Tibial nerve (tissue), 4 donors: ENCODE data around the gene PSG4. TPM values are rescaled to one million over a fixed set of nuclear protein-coding genes. Genes with fewer than 3 reads are reported as not detected.
"Not testable (repeated sequence)": the region's sequence is repeated elsewhere in the genome, so short reads cannot be mapped to it uniquely, and the experiment has no call there.

ENCODE experiments used
- DNase-seq, 2 donors: peaks; one replicate each; pipeline ENCODE4 v3.0.0-alpha.2; 2019; ENCODE audit warnings: low spot score in 2 of 2
- H3K27ac ChIP-seq, 4 donors: fragments of 200-600 bp; sonication (generic) in 3 of 4; one replicate each; pipeline ENCODE4 v1.5.1; 2017 to 2019; ENCODE audit warnings: mild to moderate bottlenecking in 1 of 4
- H3K27me3 ChIP-seq, 2 donors: fragments of 200-600 bp; sonication (generic) in 1 of 2; one replicate each; pipeline versions ENCODE4 v1.5.1 to v1.6.0; 2017 to 2019
- H3K36me3 ChIP-seq, 3 donors: fragments of 200-600 bp; sonication (generic); one replicate each; pipeline ENCODE4 v1.5.1; 2018 to 2019
- H3K4me1 ChIP-seq, 4 donors: fragments of 200-600 bp; sonication (generic) in 3 of 4; one replicate each; pipeline ENCODE4 v1.5.1; 2017 to 2019
- H3K4me3 ChIP-seq, 4 donors: fragments of 200-600 bp; sonication (generic) in 3 of 4; one replicate each; pipeline ENCODE4 v1.5.1; 2017 to 2019; ENCODE audit warnings: mild to moderate bottlenecking in 1 of 4, moderate library complexity in 1 of 4
- H3K9me3 ChIP-seq, 4 donors: fragments of 200-600 bp; sonication (generic) in 3 of 4; one replicate each; pipeline ENCODE4 v1.5.1; 2017 to 2019
- WGBS, 2 donors: methylation state at CpG; one replicate each; pipeline ENCODE4 v1.1.5; 2018; 5-methylcytosine and 5-hydroxymethylcytosine counted together
- total RNA-seq, 4 donors: library from RNA; depleted of rRNA; stranded (reverse); fragments of >200 nt; gene quantifications; one replicate each; pipeline ENCODE4 v1.1.0, GENCODE V29; 2016

Gene PSG4
- total RNA-seq, 4 donors from 2014 or later, result not detected

- H3K27me3 ChIP-seq, H3K4me1 ChIP-seq, H3K36me3 ChIP-seq, H3K27ac ChIP-seq, H3K4me3 ChIP-seq, H3K9me3 ChIP-seq, DNase-seq: not testable (repeated sequence)
- 76 to 94% methylated on average over 3 to 4 of the region's 7 CpGs for WGBS, 2 donors
Measured at GRCh38 chr19:43197666-43198397, 7.6 kb downstream of the PSG4 start.

DNA sequence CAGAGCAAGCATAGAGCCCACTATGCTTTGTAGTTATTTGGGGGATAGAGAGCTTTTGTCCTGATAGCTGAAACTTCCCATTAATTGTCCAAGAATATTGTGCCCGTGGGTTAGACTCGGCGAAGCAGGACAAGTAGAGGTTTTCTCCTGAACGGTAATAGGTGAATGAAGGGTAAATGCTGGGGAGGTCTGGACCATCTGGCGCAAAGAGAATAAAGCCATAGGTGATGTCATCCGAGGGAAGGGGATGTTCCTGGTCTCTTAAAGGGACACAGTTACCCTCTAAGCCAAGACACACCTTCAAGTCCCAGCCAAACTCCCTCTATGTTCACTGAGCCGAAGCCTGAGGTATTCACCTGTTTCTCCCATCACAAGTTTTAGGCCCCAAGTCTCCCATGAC is 11.0 kb downstream of the PSG4 start:
- not testable (repeated sequence) for H3K36me3 ChIP-seq, H3K4me3 ChIP-seq, H3K9me3 ChIP-seq, DNase-seq, H3K4me1 ChIP-seq, H3K27ac ChIP-seq, H3K27me3 ChIP-seq
- 72 to 73% methylated on average over 7 of the region's 7 CpGs for WGBS, 2 donors

DNA sequence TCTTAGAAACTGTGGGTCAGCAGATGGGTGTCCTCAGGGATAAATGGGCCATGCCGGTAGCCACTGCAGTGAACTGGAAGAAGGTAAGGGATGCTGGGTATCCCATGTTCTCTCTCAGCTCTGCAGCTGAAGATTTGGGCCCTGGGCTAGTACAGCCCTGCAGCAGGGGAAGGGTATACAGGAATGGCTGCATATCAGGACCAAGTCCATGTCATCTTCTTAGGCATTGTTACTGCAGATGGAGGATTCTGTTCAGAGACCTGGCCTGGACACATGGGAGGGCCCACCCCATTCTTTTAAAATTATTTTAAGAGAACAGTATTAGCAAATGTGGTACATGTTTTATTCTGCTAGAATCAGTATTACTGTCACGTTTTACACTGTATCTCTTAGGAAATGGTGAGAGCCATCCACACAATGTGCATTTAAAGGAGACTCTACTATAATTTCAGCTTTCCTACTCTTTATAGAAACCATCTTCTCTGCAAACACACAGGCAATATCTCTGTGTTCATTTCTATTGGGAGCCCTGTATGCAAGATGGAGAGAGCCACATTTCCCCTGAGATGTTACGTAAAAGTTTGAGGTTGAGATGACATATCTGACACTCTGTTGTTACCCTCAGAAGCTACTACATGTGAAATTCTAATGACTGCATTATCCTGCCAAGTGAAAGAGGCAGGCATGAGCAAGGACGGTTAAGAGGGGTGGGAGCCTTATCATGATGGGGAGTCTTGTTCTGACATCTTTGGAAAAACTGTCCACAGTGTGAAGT is 12.9 kb downstream of the PSG4 start:
- not testable (repeated sequence) for H3K27ac ChIP-seq, DNase-seq, H3K4me3 ChIP-seq, H3K4me1 ChIP-seq, H3K27me3 ChIP-seq, H3K36me3 ChIP-seq, H3K9me3 ChIP-seq
- WGBS, 2 donors, result 58 to 63% methylated on average over 4 of the region's 4 CpGs

- 68 to 71% methylated on average over 8 to 9 of the region's 9 CpGs for WGBS, 2 donors
- not testable (repeated sequence) for H3K4me1 ChIP-seq, DNase-seq, H3K27me3 ChIP-seq, H3K27ac ChIP-seq, H3K9me3 ChIP-seq, H3K36me3 ChIP-seq, H3K4me3 ChIP-seq
Measured at GRCh38 chr19:43188092-43188491, 17.3 kb downstream of the PSG4 start.

- not testable (repeated sequence) for H3K27ac ChIP-seq, H3K9me3 ChIP-seq, DNase-seq, H3K4me3 ChIP-seq, H3K4me1 ChIP-seq, H3K27me3 ChIP-seq, H3K36me3 ChIP-seq
- 73 to 75% methylated on average over 7 of the region's 7 CpGs for WGBS, 2 donors
Measured at GRCh38 chr19:43186311-43186935, 19.0 kb downstream of the PSG4 start, which contains the start of gene PSG5. Gene PSG5 (minus strand): TSS chr19:43186536. CDS start chr19:43186405, 131 bp downstream.

DNA sequence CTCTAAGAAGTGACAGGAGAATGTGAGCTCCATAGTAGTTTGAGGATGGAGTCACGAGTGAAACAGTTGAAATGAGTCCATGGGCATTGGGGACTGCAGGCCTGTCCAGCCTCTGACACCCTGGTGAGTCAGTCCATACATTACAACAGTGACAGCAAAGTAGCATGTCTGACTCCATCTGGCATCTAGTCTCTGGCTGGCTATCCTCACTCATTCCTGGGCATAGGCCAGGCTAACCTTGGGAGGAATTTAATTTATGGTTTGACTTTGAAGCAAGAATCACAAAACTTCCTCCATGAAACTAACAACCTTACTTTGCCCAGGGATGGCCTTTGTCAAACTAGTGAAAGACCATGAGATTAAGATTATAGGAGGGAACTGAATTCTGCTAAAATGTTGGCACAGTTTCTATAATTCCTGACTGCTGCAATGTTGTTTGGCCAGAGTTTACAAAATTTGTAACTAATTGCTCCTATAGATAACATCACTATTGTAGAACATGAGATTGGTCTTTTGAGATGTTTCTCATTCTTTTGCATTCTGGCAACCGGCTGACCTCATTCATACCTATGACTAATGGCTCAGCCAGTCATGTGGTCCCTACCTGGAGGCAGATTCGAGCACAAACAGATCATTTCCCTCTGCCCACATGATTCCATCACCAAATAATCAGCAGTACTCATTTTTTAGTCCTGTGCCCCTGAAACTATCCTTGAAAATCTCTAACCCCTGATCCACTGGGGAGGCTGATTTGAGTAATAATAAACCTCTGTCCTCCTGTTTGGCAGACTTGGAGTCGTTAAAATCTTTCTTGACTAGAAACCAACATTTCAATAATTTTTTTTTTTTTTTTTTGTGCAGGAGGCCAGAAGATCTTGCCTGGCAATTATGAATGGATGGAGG is 23.3 kb downstream of the PSG4 start:
- not testable (repeated sequence) for H3K4me3 ChIP-seq, H3K9me3 ChIP-seq, H3K27ac ChIP-seq, H3K36me3 ChIP-seq, DNase-seq, H3K4me1 ChIP-seq, H3K27me3 ChIP-seq
- WGBS, 2 donors, result 55 to 59% methylated on average over 4 of the region's 4 CpGs

GRCh38 chr19:43179569-43180147 is 25.8 kb downstream of the PSG4 start:
- not testable (repeated sequence) for H3K36me3 ChIP-seq, DNase-seq, H3K4me1 ChIP-seq, H3K4me3 ChIP-seq, H3K9me3 ChIP-seq, H3K27me3 ChIP-seq, H3K27ac ChIP-seq
- 0% methylated on average over 1 of the region's 1 CpG for WGBS, 2 donors

DNA sequence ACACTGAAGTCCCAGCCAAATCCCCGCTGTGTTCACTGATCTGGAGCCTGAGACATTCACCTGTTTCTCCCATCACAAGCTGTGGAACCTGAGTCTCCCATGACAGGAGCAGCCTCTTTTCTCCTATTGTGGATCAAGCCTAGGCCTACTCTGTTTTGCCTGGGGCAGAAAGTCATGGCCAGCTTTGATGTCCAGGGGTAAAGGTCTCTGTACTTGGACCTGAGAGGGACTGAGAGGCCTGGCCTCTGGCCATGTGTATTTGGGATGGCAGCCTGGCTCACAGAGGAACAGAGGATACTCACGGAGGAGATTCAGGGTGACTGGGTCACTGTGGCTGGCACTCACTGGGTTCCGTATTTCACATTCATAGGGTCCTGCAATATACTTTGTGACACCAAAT is 26.9 kb downstream of the PSG4 start:
- H3K27me3 ChIP-seq, H3K9me3 ChIP-seq: not testable (repeated sequence)

DNA sequence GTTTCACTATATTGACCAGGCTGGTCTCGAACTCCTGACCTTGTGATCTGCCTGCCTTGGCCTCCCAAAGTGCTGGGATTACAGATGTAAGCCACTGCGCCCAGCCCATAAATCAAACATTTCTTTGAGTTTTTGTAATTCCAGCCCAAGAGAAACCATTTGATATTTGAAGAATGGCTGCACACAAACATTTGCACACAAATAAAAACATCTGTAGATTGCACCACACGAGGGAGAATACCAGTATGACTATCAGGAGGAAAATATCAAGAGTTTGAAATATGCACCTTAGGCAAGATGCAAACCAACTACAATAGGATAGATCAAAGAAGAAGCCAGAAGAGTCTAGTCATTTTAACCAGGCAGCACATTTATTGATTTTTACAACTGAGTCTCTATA is 39.5 kb downstream of the PSG4 start:
- not testable (repeated sequence) for DNase-seq, H3K9me3 ChIP-seq, H3K4me3 ChIP-seq, H3K36me3 ChIP-seq, H3K27me3 ChIP-seq, H3K27ac ChIP-seq, H3K4me1 ChIP-seq
- 55 to 64% methylated on average over 3 of the region's 3 CpGs for WGBS, 2 donors

More for the DNA sequence above, 26.9 kb downstream of the PSG4 start:
- not testable (repeated sequence) for H3K4me3 ChIP-seq, H3K27ac ChIP-seq, DNase-seq, H3K36me3 ChIP-seq, H3K4me1 ChIP-seq
- WGBS, 2 donors, result 70 to 79% methylated on average over 1 to 3 of the region's 3 CpGs

- H3K36me3 ChIP-seq, H3K4me3 ChIP-seq, H3K4me1 ChIP-seq, DNase-seq, H3K27ac ChIP-seq, H3K9me3 ChIP-seq, H3K27me3 ChIP-seq: not testable (repeated sequence)
- 75 to 79% methylated on average over 3 of the region's 3 CpGs for WGBS, 2 donors
Measured at GRCh38 chr19:43163135-43163534, 42.3 kb downstream of the PSG4 start.

DNA sequence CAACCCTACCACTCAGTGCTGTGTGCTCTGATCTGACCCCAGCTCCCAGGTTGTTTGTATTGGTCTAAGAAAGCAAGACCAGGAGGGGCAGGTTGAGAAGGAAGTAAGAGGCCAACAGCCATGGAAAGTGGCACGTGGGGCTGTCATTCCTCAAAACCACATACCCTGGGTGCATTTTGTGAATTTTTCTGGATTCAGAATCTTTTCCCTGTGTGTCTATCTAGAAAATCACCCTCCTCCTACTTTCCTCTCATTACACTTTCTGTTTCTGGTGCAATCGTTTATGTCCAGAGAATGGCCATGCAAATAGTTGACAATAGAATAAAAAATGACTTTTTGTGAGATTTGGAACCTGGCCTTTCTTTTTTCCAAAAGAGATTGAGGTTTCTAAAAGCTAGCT is 43.2 kb downstream of the PSG4 start:
- H3K4me1 ChIP-seq, H3K4me3 ChIP-seq, H3K27ac ChIP-seq, DNase-seq, H3K9me3 ChIP-seq, H3K36me3 ChIP-seq, H3K27me3 ChIP-seq: not testable (repeated sequence)
- WGBS, 2 donors, result 56 to 62% methylated on average over 2 of the region's 2 CpGs
